Measurements from ENCODE around the gene CAMTA1.

CAMTA1 gene

DNA sequence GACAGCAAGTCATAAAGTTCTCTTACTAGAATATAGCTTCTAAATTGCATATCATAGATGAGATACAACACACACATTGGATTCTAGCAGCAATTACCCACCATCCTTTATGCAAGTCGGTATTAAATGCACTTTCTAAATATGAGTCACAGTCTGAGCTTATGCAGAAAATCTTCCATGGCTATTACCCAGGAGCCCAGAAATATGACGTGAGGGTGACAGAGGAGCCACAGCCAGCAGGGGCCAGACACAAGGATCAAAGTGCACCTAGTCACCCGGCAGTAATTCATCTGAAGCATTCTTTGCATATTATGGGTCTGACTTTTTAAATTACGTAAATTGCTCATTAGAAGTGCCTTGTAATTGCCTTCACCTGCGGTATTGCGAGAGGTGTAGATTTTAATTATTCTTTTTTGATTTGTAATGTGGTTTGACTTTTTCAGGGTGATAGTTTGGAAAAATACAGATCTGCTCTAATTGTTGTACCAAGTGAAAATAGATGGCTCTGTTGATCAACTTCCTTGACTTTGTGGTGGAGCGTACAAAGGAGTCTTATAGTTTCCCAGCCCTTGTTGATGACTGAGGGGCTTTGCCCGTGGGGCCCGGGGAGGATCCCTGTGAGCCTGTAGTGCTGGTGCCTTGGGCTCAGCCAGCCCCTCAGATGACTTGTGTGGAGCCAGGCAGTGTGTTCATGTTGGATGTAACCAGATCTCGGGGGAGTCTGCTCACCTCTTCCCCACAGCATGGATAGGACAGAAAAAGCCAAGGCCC lies 515.8 kb downstream of the CAMTA1 start (continued):
- TF ChIP-seq, protein P1, sequence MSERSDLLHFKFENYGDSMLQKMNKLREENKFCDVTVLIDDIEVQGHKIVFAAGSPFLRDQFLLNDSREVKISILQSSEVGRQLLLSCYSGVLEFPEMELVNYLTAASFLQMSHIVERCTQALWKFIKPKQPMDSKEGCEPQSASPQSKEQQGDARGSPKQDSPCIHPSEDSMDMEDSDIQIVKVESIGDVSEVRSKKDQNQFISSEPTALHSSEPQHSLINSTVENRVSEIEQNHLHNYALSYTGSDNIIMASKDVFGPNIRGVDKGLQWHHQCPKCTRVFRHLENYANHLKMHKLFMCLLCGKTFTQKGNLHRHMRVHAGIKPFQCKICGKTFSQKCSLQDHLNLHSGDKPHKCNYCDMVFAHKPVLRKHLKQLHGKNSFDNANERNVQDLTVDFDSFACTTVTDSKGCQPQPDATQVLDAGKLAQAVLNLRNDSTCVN (tag by site-specific recombination; optimal IDR thresholded peaks at IDR 0.05): peak; percentile 10
- TF ChIP-seq ZNF518A (tag by site-specific recombination; conservative IDR thresholded peaks at IDR 0.05; ENCODE audit: low read depth): peak; percentile 48
- TF ChIP-seq ZNF335 (tag by site-specific recombination; conservative IDR thresholded peaks at IDR 0.05): peak; percentile 37; the same call in 1 of the 2 replicates
- peak; percentile 76 for TF ChIP-seq WT1 (tag by site-specific recombination; IDR thresholded peaks at IDR 0.05)
- TF ChIP-seq ZNF391 (tag by site-specific recombination; IDR thresholded peaks at IDR 0.05; ENCODE audit: borderline replicate concordance, low read depth): peak; percentile 58
- TF ChIP-seq ZNF629 (tag by site-specific recombination; IDR thresholded peaks at IDR 0.05): peak; percentile 99
- TF ChIP-seq ZNF324 (tag by site-specific recombination; IDR thresholded peaks at IDR 0.05): peak; percentile 18; the same call in 1 of the 2 replicates
- 0 out of 2 replicates have a peak, but pooled peaks have one; percentile 38 for TF ChIP-seq ZFP37 (tag by site-specific recombination; IDR thresholded peaks at IDR 0.05)
- TF ChIP-seq KLF10 (tag by site-specific recombination; IDR thresholded peaks at IDR 0.05): peak; percentile 75

DNA sequence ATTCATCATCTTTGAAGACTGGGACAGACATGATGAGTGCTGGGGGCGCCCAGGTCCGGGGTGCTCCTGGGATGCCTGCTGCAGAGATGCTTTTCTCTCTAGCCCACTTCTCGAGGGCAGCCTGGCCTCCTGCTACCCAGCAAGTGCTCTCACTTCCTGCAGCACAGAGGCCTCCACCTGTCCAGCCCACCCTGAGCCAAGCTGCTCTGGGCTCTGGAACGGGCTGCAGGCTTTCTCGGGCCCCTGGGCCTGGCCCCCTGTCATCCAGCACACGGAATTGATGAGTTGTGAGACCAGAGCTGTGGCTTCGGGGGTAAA lies 516.4 kb downstream of the CAMTA1 start:
- no peaks in the 10 kb centered on the region for H3K36me3 ChIP-seq (ENCODE audit: control insufficient read depth in 2 of 2, insufficient read depth in 1 of 2, low read length in 2 of 2)
- H3K4me3 ChIP-seq (ENCODE audit: low read depth, low read length): no peak overlapping the region
- TF ChIP-seq ZBTB7A (tag by site-specific recombination; IDR thresholded peaks at IDR 0.05; ENCODE audit: low read depth) (no peak), SCRT2 (tag by site-specific recombination; IDR thresholded peaks at IDR 0.05) (no peak), MEIS1 (CRISPR knock-in tag; IDR thresholded peaks at IDR 0.05; ENCODE audit: borderline replicate concordance) (no peak), ZNF274 (IDR thresholded peaks at IDR 0.05; ENCODE audit: low read length) (no peak), ZNF274 (tag by site-specific recombination; IDR thresholded peaks at IDR 0.05; ENCODE audit: borderline replicate concordance) (no peak), ZNF354C (tag by site-specific recombination; IDR thresholded peaks at IDR 0.05; ENCODE audit: borderline replicate concordance, low read depth) (no peak)
- TF ChIP-seq, protein P2, sequence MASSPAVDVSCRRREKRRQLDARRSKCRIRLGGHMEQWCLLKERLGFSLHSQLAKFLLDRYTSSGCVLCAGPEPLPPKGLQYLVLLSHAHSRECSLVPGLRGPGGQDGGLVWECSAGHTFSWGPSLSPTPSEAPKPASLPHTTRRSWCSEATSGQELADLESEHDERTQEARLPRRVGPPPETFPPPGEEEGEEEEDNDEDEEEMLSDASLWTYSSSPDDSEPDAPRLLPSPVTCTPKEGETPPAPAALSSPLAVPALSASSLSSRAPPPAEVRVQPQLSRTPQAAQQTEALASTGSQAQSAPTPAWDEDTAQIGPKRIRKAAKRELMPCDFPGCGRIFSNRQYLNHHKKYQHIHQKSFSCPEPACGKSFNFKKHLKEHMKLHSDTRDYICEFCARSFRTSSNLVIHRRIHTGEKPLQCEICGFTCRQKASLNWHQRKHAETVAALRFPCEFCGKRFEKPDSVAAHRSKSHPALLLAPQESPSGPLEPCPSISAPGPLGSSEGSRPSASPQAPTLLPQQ (tag by site-specific recombination; IDR thresholded peaks at IDR 0.05): no peak
- POLR2A ChIA-PET: no interaction called here
- H3K4me1 ChIP-seq (ENCODE audit: control insufficient read depth, insufficient read depth, low read length): peaks cover 24% of the 10 kb centered on the region
- H3K9me3 ChIP-seq (ENCODE audit: control insufficient read depth, insufficient read depth, low read depth, low read length): no peaks in the 10 kb centered on the region
- CTCF ChIA-PET: interaction anchor here (0.9 kb wide), 1 partner anchor 39 kb away, joined by 4 read pairs; no protein-coding TSS in a partner anchor
- H3K27ac ChIP-seq (ENCODE audit: extremely low read depth, low read depth, low read length): peak overlapping the region; percentile 8; the same call in 1 of the 2 replicates

Measured in HEK293 (cell line).